Naive thymus-derived CD4-positive, alpha-beta T cell (primary cell): ENCODE measurements around the gene PROK1. TPM values are rescaled to one million over a fixed set of nuclear protein-coding genes. Genes with fewer than 3 reads are reported as not detected.

ENCODE experiments used
- ATAC-seq: fragments of 150-1000 bp; cut with Tn5 transposase; 2 replicates; pipeline ENCODE4 v1.10.0; 2021; ENCODE audit warnings: mild to moderate bottlenecking, moderate library complexity
- CTCF ChIA-PET: fragments of 350-600 bp; sonication (Branson Sonifier 250); formaldehyde crosslinking; loops from one replicate; lab custom pipeline; 2021; ENCODE audit warnings: antibody characterized with exemption; lab: Charles Lee
- POLR2A ChIA-PET: fragments of 350-600 bp; sonication (Branson Sonifier 250); formaldehyde crosslinking; loops from one replicate; lab custom pipeline; 2021; ENCODE audit warnings: antibody characterized with exemption, inconsistent platforms; lab: Charles Lee
- DNase-seq, 9 donors: peaks; one replicate each; pipeline versions ENCODE4 v3.0.0 to v3.0.0-alpha.2; 2020 to 2022; ENCODE audit warnings: mixed read lengths in 1 of 9
- H3K27ac ChIP-seq: one replicate; pipeline ENCODE4 v1.7.0; 2013; ENCODE audit warnings: mild to moderate bottlenecking, low read depth, low read length, moderate library complexity
- H3K27me3 ChIP-seq, 2 donors: one replicate each; pipeline ENCODE4 v1.7.0; 2013; ENCODE audit warnings: low read length in 2 of 2, mild to moderate bottlenecking in 2 of 2, moderate library complexity in 2 of 2; ENCODE audit not compliant: control insufficient read depth in 2 of 2, insufficient read depth in 2 of 2
- H3K36me3 ChIP-seq, 3 experiments: 1 replicate in 2 of 3; 2 replicates in 1 of 3; pipeline ENCODE4 v1.7.0; 2013; ENCODE audit warnings: low read length in 3 of 3, mild to moderate bottlenecking in 3 of 3, moderate library complexity in 1 of 3; ENCODE audit not compliant: insufficient read depth in 3 of 3, control insufficient read depth in 2 of 3
- H3K4me1 ChIP-seq, 2 donors: one replicate each; pipeline ENCODE4 v1.7.0; 2013; ENCODE audit warnings: low read length in 2 of 2, mild to moderate bottlenecking in 2 of 2, moderate library complexity in 1 of 2; ENCODE audit not compliant: control insufficient read depth in 2 of 2, insufficient read depth in 2 of 2
- H3K4me3 ChIP-seq: 2 replicates; pipeline ENCODE4 v1.7.0; 2013; ENCODE audit warnings: mild to moderate bottlenecking, low read length
- H3K9me3 ChIP-seq, 3 experiments: 1 replicate in 2 of 3; 2 replicates in 1 of 3; pipeline ENCODE4 v1.7.0; 2013; ENCODE audit warnings: low read length in 3 of 3; ENCODE audit not compliant: control insufficient read depth in 2 of 3
- H3K27ac Mint-ChIP-seq, 9 donors: one replicate each; pipeline ENCODE4 v1.8.0; 2020 to 2022; ENCODE audit warnings: mixed read lengths in 9 of 9, mild to moderate bottlenecking in 8 of 9, moderate library complexity in 5 of 9, inconsistent platforms in 2 of 9
- H3K27me3 Mint-ChIP-seq, 5 donors: one replicate each; pipeline ENCODE4 v1.8.0; 2021 to 2022; ENCODE audit warnings: mixed read lengths in 5 of 5, mild to moderate bottlenecking in 1 of 5
- H3K36me3 Mint-ChIP-seq, 5 donors: one replicate each; pipeline ENCODE4 v1.8.0; 2020 to 2022; ENCODE audit warnings: mixed read lengths in 5 of 5, mild to moderate bottlenecking in 3 of 5, inconsistent platforms in 1 of 5
- H3K4me1 Mint-ChIP-seq, 7 donors: one replicate each; pipeline ENCODE4 v1.8.0; 2020 to 2022; ENCODE audit warnings: mixed read lengths in 7 of 7, mild to moderate bottlenecking in 3 of 7, inconsistent platforms in 1 of 7
- H3K4me3 Mint-ChIP-seq, 10 donors: one replicate each; pipeline ENCODE4 v1.8.0; 2020 to 2022; ENCODE audit warnings: mild to moderate bottlenecking in 10 of 10, mixed read lengths in 10 of 10, moderate library complexity in 6 of 10, inconsistent platforms in 2 of 10
- H3K9me3 Mint-ChIP-seq, 11 donors: one replicate each; pipeline ENCODE4 v1.8.0; 2020 to 2022; ENCODE audit warnings: mixed read lengths in 11 of 11, mild to moderate bottlenecking in 4 of 11, inconsistent platforms in 1 of 11, moderate library complexity in 1 of 11
- intact Hi-C, 2 donors: fragments of 100-400 bp; cut with micrococcal nuclease; formaldehyde crosslinking; loops; one replicate each; pipeline ENCODE4 v1.15.1; 2023
- polyA plus RNA-seq, 2 donors: library from polyadenylated mRNA; unstranded; fragments of 300-500 nt; fragmentation: Illumina TruSeq; gene quantifications; one replicate each; pipeline ENCODE4 v1.2.3, GENCODE V29; 2021
- total RNA-seq, 6 experiments: library from RNA in 5 of 6; stranded (reverse) in 5 of 6; gene quantifications; 1 replicate in 5 of 6; 2 replicates in 1 of 6; pipeline ENCODE4 v1.2.3 and lab custom pipeline; 2021 to 2026

The PROK1 gene
- total and polyA plus RNA-seq, 7 experiments from 2014 or later = not detected

- Histone ChIP-seq H3K4me1 (no peaks in the 10 kb centered on the region), H3K27ac (no peak overlapping the region), H3K4me3 (no peak overlapping the region), H3K27me3 (no peaks in the 10 kb centered on the region), H3K36me3 (no peaks in the 10 kb centered on the region), H3K9me3 (no peaks in the 10 kb centered on the region)
- intact Hi-C loops = no loop called here
- peaks cover 0 to 2% (median 0%) of the 10 kb centered on the region in 11 donors for H3K9me3 Mint-ChIP-seq
- H3K27ac Mint-ChIP-seq = no peak overlapping the region
- ChIA-PET CTCF (no interaction called here), POLR2A (no interaction called here)
- no peak for DNase-seq
- ATAC-seq = no peak
- peaks cover 0 to 2% (median 0%) of the 10 kb centered on the region in 7 donors for H3K4me1 Mint-ChIP-seq
- no peak overlapping the region for H3K4me3 Mint-ChIP-seq
- H3K36me3 Mint-ChIP-seq = no peaks in the 10 kb centered on the region
- peaks cover 0 to 7% (median 0%) of the 10 kb centered on the region in 5 donors for H3K27me3 Mint-ChIP-seq
Observed at GRCh38 chr1:110476028-110476765, 25.2 kb downstream of the PROK1 start.

GRCh38 chr1:110477041-110477440 is 26.1 kb downstream of the PROK1 start:
- peaks cover 0 to 7% (median 0%) of the 10 kb centered on the region in 5 donors for H3K27me3 Mint-ChIP-seq
- H3K4me3 ChIP-seq = no peak overlapping the region
- no peak for ATAC-seq
- H3K36me3 ChIP-seq = no peaks in the 10 kb centered on the region
- no peaks in the 10 kb centered on the region for H3K4me1 ChIP-seq
- H3K27ac ChIP-seq = no peak overlapping the region
- H3K4me3 Mint-ChIP-seq = no peak overlapping the region
- no peaks in the 10 kb centered on the region for H3K36me3 Mint-ChIP-seq
- no peak for DNase-seq
- peaks cover 0 to 4% (median 0%) of the 10 kb centered on the region in 7 donors for H3K4me1 Mint-ChIP-seq
- H3K27me3 ChIP-seq = no peaks in the 10 kb centered on the region
- no peaks in the 10 kb centered on the region for H3K9me3 Mint-ChIP-seq
- ChIA-PET POLR2A (no interaction called here), CTCF (interaction anchor here (0.6 to 0.7 kb wide), 2 partner anchors 19 to 62 kb away, joined by 3 read pairs; no protein-coding TSS in a partner anchor)
- intact Hi-C loops = no loop called here
- no peaks in the 10 kb centered on the region for H3K9me3 ChIP-seq
- no peak overlapping the region for H3K27ac Mint-ChIP-seq

DNA sequence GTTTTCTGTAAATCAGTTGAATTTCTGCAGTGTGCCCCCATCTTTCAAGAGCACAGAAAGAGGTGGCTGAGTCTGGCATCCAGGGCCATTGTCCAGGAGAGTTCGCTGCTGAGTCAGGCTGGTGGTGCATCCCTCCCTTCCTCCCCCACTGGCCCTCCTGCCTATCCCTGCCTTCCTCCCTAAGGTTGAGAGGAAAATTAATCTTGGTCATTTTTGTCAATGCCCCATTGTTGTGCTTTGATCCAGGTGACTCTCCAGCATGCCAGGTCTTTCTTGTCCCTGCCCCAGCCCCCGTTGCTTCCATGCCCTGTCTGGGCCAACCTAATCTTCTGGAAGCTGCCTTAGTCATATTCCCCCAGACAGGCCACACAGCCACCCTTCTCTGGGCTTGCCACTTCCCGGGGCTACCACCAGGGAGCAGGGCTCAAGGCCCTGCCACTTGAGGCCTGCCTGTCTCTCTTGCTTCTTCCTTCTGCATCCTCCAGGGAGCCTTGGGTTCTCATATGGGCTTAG is 26.6 kb downstream of the PROK1 start:
- no peaks in the 10 kb centered on the region for H3K9me3 Mint-ChIP-seq
- peaks cover 0 to 4% (median 0%) of the 10 kb centered on the region in 7 donors for H3K4me1 Mint-ChIP-seq
- intact Hi-C loops = no loop called here
- POLR2A ChIA-PET = no interaction called here
- Histone ChIP-seq H3K4me3 (no peak overlapping the region), H3K27ac (no peak overlapping the region), H3K4me1 (no peaks in the 10 kb centered on the region), H3K36me3 (no peaks in the 10 kb centered on the region), H3K9me3 (no peaks in the 10 kb centered on the region), H3K27me3 (no peaks in the 10 kb centered on the region)
- CTCF ChIA-PET = interaction anchor here (0.6 to 0.7 kb wide), 2 partner anchors 18 to 62 kb away, joined by 3 read pairs; no protein-coding TSS in a partner anchor
- H3K36me3 Mint-ChIP-seq = no peaks in the 10 kb centered on the region
- no peak overlapping the region for H3K27ac Mint-ChIP-seq
- DNase-seq (no peak), ATAC-seq (no peak)
- H3K4me3 Mint-ChIP-seq = no peak overlapping the region
- H3K27me3 Mint-ChIP-seq = peaks cover 0 to 8% (median 0%) of the 10 kb centered on the region in 5 donors

GRCh38 chr1:110477967-110478640 is 27.2 kb downstream of the PROK1 start:
- H3K9me3 ChIP-seq = no peaks in the 10 kb centered on the region
- H3K36me3 ChIP-seq = no peaks in the 10 kb centered on the region
- H3K9me3 Mint-ChIP-seq = no peaks in the 10 kb centered on the region
- ChIA-PET CTCF (no interaction called here), POLR2A (no interaction called here)
- peaks cover 0 to 5% (median 0%) of the 10 kb centered on the region in 7 donors for H3K4me1 Mint-ChIP-seq
- H3K36me3 Mint-ChIP-seq = no peaks in the 10 kb centered on the region
- H3K4me3 Mint-ChIP-seq = no peak overlapping the region
- no peak overlapping the region for H3K27ac Mint-ChIP-seq
- H3K4me3 ChIP-seq = no peak overlapping the region
- no peaks in the 10 kb centered on the region for H3K4me1 ChIP-seq
- H3K27ac ChIP-seq = no peak overlapping the region
- H3K27me3 Mint-ChIP-seq = peaks cover 0 to 11% (median under 1%) of the 10 kb centered on the region in 5 donors
- DNase-seq (no peak), ATAC-seq (no peak)
- no peaks in the 10 kb centered on the region for H3K27me3 ChIP-seq
- intact Hi-C loops = no loop called here

- Mint-ChIP-seq H3K4me1 (peaks cover 0 to 8% (median 0%) of the 10 kb centered on the region in 7 donors), H3K4me3 (no peak overlapping the region), H3K27ac (no peak overlapping the region), H3K9me3 (no peaks in the 10 kb centered on the region), H3K27me3 (peaks cover 0 to 18% (median 9%) of the 10 kb centered on the region in 5 donors), H3K36me3 (no peaks in the 10 kb centered on the region)
- ChIA-PET CTCF (no interaction called here), POLR2A (no interaction called here)
- no peak overlapping the region for H3K4me3 ChIP-seq
- intact Hi-C loops = no loop called here
- H3K9me3 ChIP-seq = no peaks in the 10 kb centered on the region
- no peaks in the 10 kb centered on the region for H3K4me1 ChIP-seq
- H3K27ac ChIP-seq = no peak overlapping the region
- H3K27me3 ChIP-seq = no peaks in the 10 kb centered on the region
- DNase-seq = no peak
- no peak for ATAC-seq
- H3K36me3 ChIP-seq = no peaks in the 10 kb centered on the region
Observed at GRCh38 chr1:110478886-110479285, 27.9 kb downstream of the PROK1 start.

GRCh38 chr1:110480356-110481096 is 29.6 kb downstream of the PROK1 start:
- H3K36me3 ChIP-seq = no peaks in the 10 kb centered on the region
- H3K4me3 ChIP-seq = no peak overlapping the region
- Mint-ChIP-seq H3K9me3 (no peaks in the 10 kb centered on the region), H3K36me3 (no peaks in the 10 kb centered on the region), H3K4me3 (no peak overlapping the region), H3K27ac (no peak overlapping the region), H3K4me1 (peaks cover 0 to 8% (median 0%) of the 10 kb centered on the region in 7 donors), H3K27me3 (peaks cover 5 to 23% (median 14%) of the 10 kb centered on the region in 5 donors)
- DNase-seq (no peak), ATAC-seq (no peak)
- no peak overlapping the region for H3K27ac ChIP-seq
- H3K27me3 ChIP-seq = no peaks in the 10 kb centered on the region
- ChIA-PET CTCF (interaction anchor here (1.0 kb wide), 1 partner anchor 20 kb away, joined by 3 read pairs; no protein-coding TSS in a partner anchor), POLR2A (no interaction called here)
- intact Hi-C loops = no loop called here
- H3K9me3 ChIP-seq = no peaks in the 10 kb centered on the region
- H3K4me1 ChIP-seq = no peaks in the 10 kb centered on the region
